Activated CD4-positive, alpha-beta T cell treated with anti-CD3 and anti-CD28 coated beads for 24 hours (primary cell): ENCODE measurements around the gene SLC35F2.
A peak's percentile ranks its signal among the peaks of the same experiment; 100 is the strongest.
"Not testable (repeated sequence)": the region's sequence is repeated elsewhere in the genome, so short reads cannot be mapped to it uniquely, and the experiment has no call there.

Source experiments
- DNase-seq, 2 donors: peaks; one replicate each; pipeline ENCODE4 v3.0.0-alpha.2; 2020; ENCODE audit warnings: low read depth in 2 of 2

SLC35F2 gene

GRCh38 chr11:107842412-107843100 is 16.0 kb downstream of the SLC35F2 start:
- DNase-seq, result no peak

- DNase-seq, result no peak
These were observed 18.5 kb downstream of the SLC35F2 start for GRCh38 chr11:107840129-107840484.

- no peak for DNase-seq
These were observed 21.7 kb downstream of the SLC35F2 start for GRCh38 chr11:107836851-107837250.

GRCh38 chr11:107834995-107835394 is 23.6 kb downstream of the SLC35F2 start:
- no peak for DNase-seq

- not testable (repeated sequence) for DNase-seq
These were observed 24.7 kb downstream of the SLC35F2 start for GRCh38 chr11:107833926-107834325.

- no peak for DNase-seq
These were observed 27.6 kb downstream of the SLC35F2 start for GRCh38 chr11:107830915-107831540.

- no peak for DNase-seq
These were observed 31.5 kb downstream of the SLC35F2 start for GRCh38 chr11:107827041-107827440.

- DNase-seq, result no peak
These were observed 32.7 kb downstream of the SLC35F2 start for GRCh38 chr11:107825875-107826274.

- no peak for DNase-seq
These were observed 33.8 kb downstream of the SLC35F2 start for GRCh38 chr11:107824668-107825369.

- no peak for DNase-seq
These were observed 37.2 kb downstream of the SLC35F2 start for GRCh38 chr11:107821199-107821927.

GRCh38 chr11:107819361-107820014 is 39.1 kb downstream of the SLC35F2 start:
- no peak for DNase-seq

GRCh38 chr11:107818491-107818890 is 40.1 kb downstream of the SLC35F2 start:
- DNase-seq, result no peak

GRCh38 chr11:107816028-107816427 is 42.6 kb downstream of the SLC35F2 start:
- no peak for DNase-seq

GRCh38 chr11:107810875-107811274 is 47.7 kb downstream of the SLC35F2 start:
- DNase-seq, result no peak

GRCh38 chr11:107808521-107808920 is 50.1 kb downstream of the SLC35F2 start:
- no peak for DNase-seq

- DNase-seq, result no peak
These were observed 53.6 kb downstream of the SLC35F2 start for GRCh38 chr11:107804971-107805370.

- DNase-seq, result no peak
These were observed 54.4 kb downstream of the SLC35F2 start for GRCh38 chr11:107804211-107804610.

- DNase-seq, result no peak
These were observed 56.9 kb downstream of the SLC35F2 start for GRCh38 chr11:107801641-107802040.

GRCh38 chr11:107799218-107799859 is 59.2 kb downstream of the SLC35F2 start:
- DNase-seq, result peak; percentile 36 to 51

- no peak for DNase-seq
These were observed 66.5 kb downstream of the SLC35F2 start for GRCh38 chr11:107792049-107792443.

GRCh38 chr11:107791343-107792048 is 67.1 kb downstream of the SLC35F2 start:
- DNase-seq, result no peak
